Measurements from ENCODE around the gene DHX57. TPM values are rescaled to one million over a fixed set of nuclear protein-coding genes. Genes with fewer than 3 reads are reported as not detected.

The DHX57 gene
- total RNA-seq, 1 experiment from 2014 or later: 27.5 TPM

GRCh38 chr2:38871432-38871831 is 4.3 kb downstream of the DHX57 start:
- no peak overlapping the region for H2BK20ac ChIP-seq (ENCODE audit: low read depth, low read length, poor library complexity, severe bottlenecking)
- peaks cover 6 to 22% (median 11%) of the 10 kb centered on the region in 3 experiments; a peak in 6 of 7 replicates for H3K36me3 Mint-ChIP-seq (ENCODE audit: insufficient read depth in 1 of 3, low read depth in 3 of 3)
- no peaks in the 10 kb centered on the region for H3K9me3 ChIP-seq (ENCODE audit: control insufficient read depth, low read depth, low read length)
- H2AFZ ChIP-seq (ENCODE audit: low read length): no peak overlapping the region
- H3K23me2 ChIP-seq (ENCODE audit: insufficient read length, low read depth, low read length, poor library complexity, severe bottlenecking): peaks cover 12% of the 10 kb centered on the region
- H3K9ac ChIP-seq (ENCODE audit: extremely low read depth, insufficient read length, low read length): no peak overlapping the region
- no peak overlapping the region for H3T11ph ChIP-seq (ENCODE audit: low read length)
- no peak overlapping the region for H3K23ac ChIP-seq (ENCODE audit: insufficient read length, low read depth, low read length)
- H3K27me3 Mint-ChIP-seq (ENCODE audit: low read depth): no peaks in the 10 kb centered on the region
- H3K79me2 ChIP-seq (ENCODE audit: insufficient read depth, low read length): peaks cover 2% of the 10 kb centered on the region; the same call in 1 of the 2 replicates
- H3K14ac ChIP-seq (ENCODE audit: insufficient read depth, low read length): no peak overlapping the region
- no peak overlapping the region for H3K4me3 Mint-ChIP-seq
- DNase-seq: no peak
- no peak overlapping the region for H2BK5ac ChIP-seq (ENCODE audit: insufficient read length, low read length)
- no peak overlapping the region for H3K4me2 ChIP-seq (ENCODE audit: insufficient read depth, insufficient read length, low read length)
- no peak overlapping the region for H3K18ac ChIP-seq (ENCODE audit: insufficient read length, low read depth, low read length)
- no peak overlapping the region for H4K8ac ChIP-seq (replicated peaks; ENCODE audit: insufficient read length, low read depth, low read length)
- H3K27me3 ChIP-seq (ENCODE audit: insufficient read depth, low read length): no peaks in the 10 kb centered on the region
- H2BK12ac ChIP-seq (ENCODE audit: insufficient read length, low read depth, low read length): no peak overlapping the region
- no peak overlapping the region for H2BK120ac ChIP-seq (ENCODE audit: low read depth, low read length, poor library complexity, severe bottlenecking)
- no peak overlapping the region for H4K91ac ChIP-seq (ENCODE audit: insufficient read length, low read depth, low read length)
- no peaks in the 10 kb centered on the region for H3K4me1 ChIP-seq (ENCODE audit: insufficient read depth, low read length)
- H3K27ac ChIP-seq (ENCODE audit: insufficient read length, low read depth, low read length): no peak overlapping the region
- no peak overlapping the region for H3K27ac Mint-ChIP-seq
- no peak overlapping the region for H3K4ac ChIP-seq (ENCODE audit: low read depth, low read length)
- H3K79me1 ChIP-seq (ENCODE audit: insufficient read depth, low read depth, low read length, poor library complexity, severe bottlenecking): no peaks in the 10 kb centered on the region
- no peak overlapping the region for H4K5ac ChIP-seq (ENCODE audit: insufficient read length, low read depth, low read length)
- no peak overlapping the region for H3K56ac ChIP-seq (ENCODE audit: insufficient read length, low read depth, low read length)
- H2BK15ac ChIP-seq (ENCODE audit: low read depth, low read length): no peak overlapping the region
- peaks cover 10 to 14% of the 10 kb centered on the region in 2 experiments for H3K4me1 Mint-ChIP-seq
- H2AK5ac ChIP-seq (ENCODE audit: insufficient read length, low read length): no peak overlapping the region
- peaks cover 0 to 10% of the 10 kb centered on the region in 2 experiments; a peak in 3 of 5 replicates for H3K9me3 Mint-ChIP-seq
- peaks cover 2% of the 10 kb centered on the region for H4K20me1 ChIP-seq (ENCODE audit: control insufficient read depth, insufficient read depth, insufficient read length)
- WGBS (ENCODE audit: extremely low coverage, insufficient read length, low lambda C conversion rate): no CpG with 5 or more reads among the region's 3 CpGs
- TF ChIP-seq, protein P1, sequence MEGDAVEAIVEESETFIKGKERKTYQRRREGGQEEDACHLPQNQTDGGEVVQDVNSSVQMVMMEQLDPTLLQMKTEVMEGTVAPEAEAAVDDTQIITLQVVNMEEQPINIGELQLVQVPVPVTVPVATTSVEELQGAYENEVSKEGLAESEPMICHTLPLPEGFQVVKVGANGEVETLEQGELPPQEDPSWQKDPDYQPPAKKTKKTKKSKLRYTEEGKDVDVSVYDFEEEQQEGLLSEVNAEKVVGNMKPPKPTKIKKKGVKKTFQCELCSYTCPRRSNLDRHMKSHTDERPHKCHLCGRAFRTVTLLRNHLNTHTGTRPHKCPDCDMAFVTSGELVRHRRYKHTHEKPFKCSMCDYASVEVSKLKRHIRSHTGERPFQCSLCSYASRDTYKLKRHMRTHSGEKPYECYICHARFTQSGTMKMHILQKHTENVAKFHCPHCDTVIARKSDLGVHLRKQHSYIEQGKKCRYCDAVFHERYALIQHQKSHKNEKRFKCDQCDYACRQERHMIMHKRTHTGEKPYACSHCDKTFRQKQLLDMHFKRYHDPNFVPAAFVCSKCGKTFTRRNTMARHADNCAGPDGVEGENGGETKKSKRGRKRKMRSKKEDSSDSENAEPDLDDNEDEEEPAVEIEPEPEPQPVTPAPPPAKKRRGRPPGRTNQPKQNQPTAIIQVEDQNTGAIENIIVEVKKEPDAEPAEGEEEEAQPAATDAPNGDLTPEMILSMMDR (conservative IDR thresholded peaks at IDR 0.05): no peak

Data from H9 (cell line).